Lung (tissue), 12 donors: ENCODE measurements around the gene ETV6. TPM values are rescaled to one million over a fixed set of nuclear protein-coding genes. Genes with fewer than 3 reads are reported as not detected.
A peak's percentile ranks its signal among the peaks of the same experiment; 100 is the strongest.

ENCODE experiments used
- ATAC-seq: fragments of 200-7000 bp; cut with Tn5 transposase; one replicate; pipeline ENCODE4 v1.9.1; 2020; ENCODE audit warnings: moderate number of reproducible peaks; ENCODE audit not compliant: insufficient read depth, low FRiP score
- DNase-seq, 3 donors: peaks; one replicate each; pipeline ENCODE4 v3.0.0-alpha.2; 2013 to 2017
- H3K27ac ChIP-seq, 2 donors: one replicate each; pipeline ENCODE4 v1.5.1; 2013; ENCODE audit warnings: mild to moderate bottlenecking in 2 of 2, moderate library complexity in 2 of 2, control low read depth in 1 of 2, inconsistent platforms in 1 of 2, low read depth in 1 of 2, low read length in 1 of 2
- H3K27me3 ChIP-seq, 3 donors: one replicate each; pipeline ENCODE4 v1.5.1; 2013; ENCODE audit warnings: low read length in 2 of 3; ENCODE audit not compliant: control insufficient read depth in 3 of 3, insufficient read depth in 3 of 3
- H3K36me3 ChIP-seq, 4 donors: one replicate each; pipeline ENCODE4 v1.5.1; 2013; ENCODE audit warnings: low read length in 4 of 4, mild to moderate bottlenecking in 1 of 4, moderate library complexity in 1 of 4; ENCODE audit not compliant: control insufficient read depth in 4 of 4, insufficient read depth in 4 of 4
- H3K4me1 ChIP-seq, 5 donors: one replicate each; pipeline ENCODE4 v1.5.1; 2013; ENCODE audit warnings: low read length in 5 of 5, mild to moderate bottlenecking in 2 of 5, moderate library complexity in 1 of 5; ENCODE audit not compliant: control insufficient read depth in 5 of 5, insufficient read depth in 5 of 5
- H3K4me3 ChIP-seq: one replicate; pipeline ENCODE4 v1.5.1; 2013; ENCODE audit warnings: mild to moderate bottlenecking, control low read depth, moderate library complexity
- H3K9ac ChIP-seq, 2 donors: one replicate each; pipeline ENCODE4 v1.5.1; 2013; ENCODE audit warnings: low read length in 2 of 2, control low read depth in 1 of 2; ENCODE audit not compliant: insufficient read depth in 1 of 2
- H3K9me3 ChIP-seq, 4 donors: one replicate each; pipeline ENCODE4 v1.5.1; 2013; ENCODE audit warnings: low read length in 3 of 4, mild to moderate bottlenecking in 1 of 4, moderate library complexity in 1 of 4; ENCODE audit not compliant: control insufficient read depth in 4 of 4, insufficient read depth in 3 of 4
- CTCF ChIP-seq: IDR thresholded peaks from 2 replicates; pipeline ENCODE4 v1.5.1; 2012; ENCODE audit warnings: mild to moderate bottlenecking; ENCODE audit errors: control extremely low read depth, extremely low read depth
- WGBS, 2 donors: extraction: QIAGEN DNeasy Blood & Tissue Kit; methylation state at CpG; one replicate each; pipeline ENCODE4 v1.1.7; 2013; 5-methylcytosine and 5-hydroxymethylcytosine counted together
- polyA plus RNA-seq, 2 donors: library from polyadenylated mRNA; stranded (reverse); fragments of 200-250 nt; gene quantifications; one replicate each; pipeline ENCODE4 v1.2.1, GENCODE V29; 2013
- total RNA-seq, 2 donors: library from RNA; depleted of rRNA in 1 of 2; stranded (reverse); fragments of >200 nt in 1 of 2; gene quantifications; one replicate each; pipeline ENCODE4 v1.2.1, GENCODE V29; 2014 to 2021
- donor health status: control.
- donor health status: control.
- donor health status: Bipolar disorder and iron deficiency.
- donor health status: healthy.
- donor health status: DM: yes; HTN: yes; CAD: no.

ETV6 gene
- total and polyA plus RNA-seq, 4 donors, result 8.6 to 45.7 (median 13.6) TPM

- no peak for ATAC-seq
- TF ChIP-seq CTCF, result no peak
- Histone ChIP-seq H3K27me3 (no peaks in the 10 kb centered on the region), H3K36me3 (peaks cover 3 to 21% (median 13%) of the 10 kb centered on the region in 4 donors), H3K9ac (no peak overlapping the region), H3K4me1 (peaks cover 0 to 17% (median 8%) of the 10 kb centered on the region in 5 donors), H3K9me3 (no peaks in the 10 kb centered on the region), H3K27ac (no peak overlapping the region), H3K4me3 (no peak overlapping the region)
- no peak for DNase-seq
- WGBS, 2 donors, result 84 to 88% methylated on average over 8 of the region's 8 CpGs
These were observed 233.0 kb downstream of the ETV6 start for GRCh38 chr12:11882301-11883019.

- TF ChIP-seq CTCF, result no peak
- Histone ChIP-seq H3K27me3 (no peaks in the 10 kb centered on the region), H3K27ac (peak overlapping the region in 1 of 2 donors; percentile 49), H3K9ac (no peak overlapping the region), H3K4me3 (no peak overlapping the region), H3K9me3 (no peaks in the 10 kb centered on the region), H3K4me1 (peaks cover 0 to 8% (median 0%) of the 10 kb centered on the region in 5 donors), H3K36me3 (peaks cover 9 to 26% (median 18%) of the 10 kb centered on the region in 4 donors)
- ATAC-seq (no peak), DNase-seq (no peak)
- 80 to 85% methylated on average over 11 of the region's 11 CpGs for WGBS, 2 donors
These were observed 234.6 kb downstream of the ETV6 start for GRCh38 chr12:11884116-11884515.

- no peak overlapping the region for H3K4me3 ChIP-seq
- no peak for DNase-seq
- peaks cover 0 to 8% (median 0%) of the 10 kb centered on the region in 5 donors for H3K4me1 ChIP-seq
- peaks cover 9 to 26% (median 18%) of the 10 kb centered on the region in 4 donors for H3K36me3 ChIP-seq
- no peak for TF ChIP-seq CTCF
- H3K9ac ChIP-seq, result no peak overlapping the region
- ATAC-seq, result peak; percentile 41
- peak overlapping the region; percentile 49 to 79 for H3K27ac ChIP-seq
- H3K27me3 ChIP-seq, result no peaks in the 10 kb centered on the region
- 68 to 81% methylated on average over 2 of the region's 2 CpGs for WGBS, 2 donors
- no peaks in the 10 kb centered on the region for H3K9me3 ChIP-seq
These were observed 235.2 kb downstream of the ETV6 start for GRCh38 chr12:11884706-11885105.
